GM12864 (cell line): ENCODE measurements around the gene DPYD.

Experiments used
- DNase-seq: peaks from one replicate; pipeline ENCODE4 v3.0.0-alpha.2; 2011; ENCODE audit warnings: low read depth
- H3K4me3 ChIP-seq: 2 replicates; pipeline ENCODE4 v1.5.1; 2011; ENCODE audit warnings: mild to moderate bottlenecking, low read depth, low read length, control low read depth
- TF ChIP-seq, protein P1 (sequence below): IDR thresholded peaks from 2 replicates; pipeline ENCODE4 v1.5.1; 2011; ENCODE audit warnings: low read depth, mild to moderate bottlenecking, moderate library complexity, low read length, control low read depth, inconsistent platforms; ENCODE audit errors: missing control alignments

Gene DPYD

GRCh38 chr1:97308131-97308530, 612.7 kb downstream of the DPYD start:
- TF ChIP-seq, protein P1, sequence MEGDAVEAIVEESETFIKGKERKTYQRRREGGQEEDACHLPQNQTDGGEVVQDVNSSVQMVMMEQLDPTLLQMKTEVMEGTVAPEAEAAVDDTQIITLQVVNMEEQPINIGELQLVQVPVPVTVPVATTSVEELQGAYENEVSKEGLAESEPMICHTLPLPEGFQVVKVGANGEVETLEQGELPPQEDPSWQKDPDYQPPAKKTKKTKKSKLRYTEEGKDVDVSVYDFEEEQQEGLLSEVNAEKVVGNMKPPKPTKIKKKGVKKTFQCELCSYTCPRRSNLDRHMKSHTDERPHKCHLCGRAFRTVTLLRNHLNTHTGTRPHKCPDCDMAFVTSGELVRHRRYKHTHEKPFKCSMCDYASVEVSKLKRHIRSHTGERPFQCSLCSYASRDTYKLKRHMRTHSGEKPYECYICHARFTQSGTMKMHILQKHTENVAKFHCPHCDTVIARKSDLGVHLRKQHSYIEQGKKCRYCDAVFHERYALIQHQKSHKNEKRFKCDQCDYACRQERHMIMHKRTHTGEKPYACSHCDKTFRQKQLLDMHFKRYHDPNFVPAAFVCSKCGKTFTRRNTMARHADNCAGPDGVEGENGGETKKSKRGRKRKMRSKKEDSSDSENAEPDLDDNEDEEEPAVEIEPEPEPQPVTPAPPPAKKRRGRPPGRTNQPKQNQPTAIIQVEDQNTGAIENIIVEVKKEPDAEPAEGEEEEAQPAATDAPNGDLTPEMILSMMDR: no peak
- DNase-seq: no peak
- H3K4me3 ChIP-seq: no peak overlapping the region

DNA sequence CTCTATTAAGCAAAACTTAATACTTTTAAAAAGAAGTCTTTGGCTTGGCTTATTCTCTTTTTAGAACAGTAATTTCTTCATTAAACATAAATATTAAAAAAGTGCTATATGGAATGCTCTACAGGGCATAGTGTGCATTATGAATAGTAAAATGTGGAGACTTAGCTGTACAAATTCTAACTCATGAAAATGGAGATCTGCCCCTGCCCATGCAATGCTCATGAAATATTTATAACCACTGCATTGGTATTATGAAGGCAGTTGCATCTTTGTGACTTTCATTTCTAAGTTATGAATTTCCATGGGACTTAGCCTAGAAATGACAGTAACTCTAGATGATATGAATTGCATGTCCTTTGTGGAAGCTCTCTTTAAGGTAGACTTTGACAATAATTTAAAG, 613.3 kb downstream of the DPYD start:
- no peak for DNase-seq
- TF ChIP-seq, protein P1: no peak
- H3K4me3 ChIP-seq: no peak overlapping the region

DNA sequence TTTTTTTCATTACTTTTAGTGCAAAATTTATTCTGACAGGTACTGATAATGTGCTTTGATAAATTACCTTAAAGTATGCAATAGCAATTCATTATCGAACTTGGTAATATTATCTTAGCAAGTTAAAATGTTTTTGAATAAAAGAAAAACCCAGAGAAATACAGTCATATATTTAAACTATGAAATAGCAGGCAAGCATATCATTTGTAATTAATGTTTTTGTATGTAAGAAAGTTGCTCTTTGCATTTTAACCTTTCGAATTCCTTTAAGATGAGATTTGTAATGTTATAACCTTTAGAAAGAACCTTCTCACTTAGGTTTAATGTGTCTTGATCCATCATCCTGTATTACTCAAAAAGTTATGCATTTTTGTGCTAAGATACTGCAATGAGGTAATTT, 613.7 kb downstream of the DPYD start:
- no peak overlapping the region for H3K4me3 ChIP-seq
- TF ChIP-seq, protein P1: no peak
- no peak for DNase-seq

DNA sequence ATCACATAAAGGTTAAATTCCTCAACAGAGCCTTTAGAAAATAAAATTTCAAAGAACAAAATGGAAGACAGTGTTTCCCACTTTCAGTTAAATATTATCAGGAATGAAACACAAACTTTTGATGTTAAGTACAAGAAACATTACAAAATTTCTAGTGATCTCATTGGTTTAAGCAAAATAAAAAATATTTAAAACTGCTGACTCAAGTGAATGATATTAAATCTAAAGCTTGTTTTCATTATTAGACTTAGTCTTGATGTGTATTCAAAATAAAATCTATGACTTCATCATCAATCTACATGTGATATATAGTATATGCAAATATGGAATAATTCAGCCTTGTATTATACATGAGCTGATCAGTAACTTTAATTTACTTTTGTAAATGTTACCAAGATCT, 614.3 kb downstream of the DPYD start:
- no peak overlapping the region for H3K4me3 ChIP-seq
- no peak for DNase-seq
- TF ChIP-seq, protein P1: no peak

- H3K4me3 ChIP-seq: no peak overlapping the region
- TF ChIP-seq, protein P1: no peak
- DNase-seq: no peak
Measured at GRCh38 chr1:97304366-97304765, 616.5 kb downstream of the DPYD start.

DNA sequence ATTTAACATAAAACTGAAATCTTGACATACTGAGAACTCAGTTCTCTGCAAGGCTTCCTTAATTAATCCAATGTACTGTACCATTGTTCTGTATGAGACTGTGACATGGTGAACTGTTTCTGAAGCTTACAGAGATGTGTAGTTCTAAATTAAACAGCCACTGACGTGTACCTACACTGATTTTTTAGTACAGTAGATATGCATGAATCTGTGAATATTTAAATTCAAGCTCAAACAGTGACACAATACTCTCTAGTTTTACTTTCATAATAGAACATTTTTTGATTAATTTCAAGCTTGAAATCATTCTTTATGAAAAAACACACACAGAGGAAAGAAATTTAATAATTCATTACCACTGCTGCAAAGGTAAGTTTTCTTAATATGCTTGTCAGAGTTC, 621.9 kb downstream of the DPYD start:
- DNase-seq: no peak
- TF ChIP-seq, protein P1: no peak

DNA sequence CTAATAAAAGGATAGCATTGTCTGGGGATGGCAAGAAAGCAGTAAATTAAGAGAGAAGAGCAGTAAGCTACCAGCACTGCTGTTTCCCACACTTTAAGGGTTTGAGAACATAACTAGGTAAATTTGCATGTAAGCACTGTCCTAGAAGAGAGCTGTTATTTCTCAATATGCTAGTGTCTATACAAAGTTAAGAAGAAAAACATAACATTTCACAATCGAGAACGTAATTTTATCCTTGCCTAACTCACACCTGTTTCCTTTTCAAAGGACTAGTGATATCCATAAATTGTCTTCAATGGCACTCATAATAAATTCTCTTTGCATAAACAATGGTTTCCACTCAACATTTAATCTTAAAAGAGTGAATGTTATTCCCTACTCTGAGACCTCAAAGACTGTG, 623.2 kb downstream of the DPYD start:
- TF ChIP-seq, protein P1: no peak
- no peak overlapping the region for H3K4me3 ChIP-seq

More for the DNA sequence above, 621.9 kb downstream of the DPYD start:
- H3K4me3 ChIP-seq: no peak overlapping the region

More for the DNA sequence above, 623.2 kb downstream of the DPYD start:
- no peak for DNase-seq
